ENCODE data around the gene CADPS.

- TF ChIP-seq CTCF (IDR thresholded peaks at IDR 0.05; ENCODE audit: low read length) (no peak), EZH2 (IDR thresholded peaks at IDR 0.05; ENCODE audit: borderline replicate concordance, low read length) (no peak)
These were observed 212.5 kb downstream of the CADPS start for GRCh38 chr3:62662677-62663076.

Measured in OCI-LY1 (cell line).